GM18511 (cell line): ENCODE measurements around the gene RPUSD3.
"Not testable (repeated sequence)": the region's sequence is repeated elsewhere in the genome, so short reads cannot be mapped to it uniquely, and the experiment has no call there.

Experiments
- ATAC-seq: cut with Tn5 transposase; IDR thresholded peaks from one replicate; pipeline ENCODE4 v1.9.1; 2021; ENCODE audit warnings: mild to moderate bottlenecking, moderate library complexity; ENCODE audit not compliant: unreplicated experiment

Gene RPUSD3

GRCh38 chr3:9843715-9844438 is at the start of gene RPUSD3:
Gene RPUSD3, minus strand, starts transcription at chr3:9844008. Its CDS starts 18 bp downstream, at chr3:9843990.
- peak; percentile 99 for ATAC-seq

GRCh38 chr3:9891072-9891622 is 47.3 kb upstream of the RPUSD3 start:
- ATAC-seq = no peak

GRCh38 chr3:9890249-9891071 is 46.7 kb upstream of the RPUSD3 start, which contains the start of gene JAGN1:
Gene JAGN1, plus strand, starts transcription at chr3:9890610. Its CDS starts 113 bp downstream, at chr3:9890723.
- peak; percentile 87 for ATAC-seq

- no peak for ATAC-seq
Measured at GRCh38 chr3:9889405-9889804, 45.6 kb upstream of the RPUSD3 start.

- no peak for ATAC-seq
Measured at GRCh38 chr3:9888540-9888939, 44.7 kb upstream of the RPUSD3 start.

GRCh38 chr3:9887480-9887879 is 43.7 kb upstream of the RPUSD3 start:
- no peak for ATAC-seq

GRCh38 chr3:9886328-9886727 is 42.5 kb upstream of the RPUSD3 start:
- no peak for ATAC-seq

GRCh38 chr3:9884555-9885165 is 40.9 kb upstream of the RPUSD3 start:
- no peak for ATAC-seq

GRCh38 chr3:9883706-9884554 is 40.1 kb upstream of the RPUSD3 start:
- no peak for ATAC-seq

- ATAC-seq = no peak
Measured at GRCh38 chr3:9881441-9881840, 37.6 kb upstream of the RPUSD3 start.

- no peak for ATAC-seq
Measured at GRCh38 chr3:9879830-9880549, 36.2 kb upstream of the RPUSD3 start, which contains the start of gene CIDEC. Gene CIDEC, minus strand, starts transcription at chr3:9880253. Its CDS starts 1,767 bp downstream, at chr3:9878486.

GRCh38 chr3:9878700-9879099 is 34.9 kb upstream of the RPUSD3 start:
- no peak for ATAC-seq

- ATAC-seq = no peak
Measured at GRCh38 chr3:9876991-9877390, 33.2 kb upstream of the RPUSD3 start.

GRCh38 chr3:9876255-9876654 is 32.4 kb upstream of the RPUSD3 start:
- ATAC-seq = not testable (repeated sequence)

GRCh38 chr3:9875448-9875847 is 31.6 kb upstream of the RPUSD3 start:
- ATAC-seq = no peak

GRCh38 chr3:9872067-9872466 is 28.3 kb upstream of the RPUSD3 start:
- not testable (repeated sequence) for ATAC-seq

- no peak for ATAC-seq
Measured at GRCh38 chr3:9870978-9871377, 27.2 kb upstream of the RPUSD3 start.

GRCh38 chr3:9869955-9870354 is 26.1 kb upstream of the RPUSD3 start:
- no peak for ATAC-seq

- no peak for ATAC-seq
Measured at GRCh38 chr3:9867106-9867505, 23.3 kb upstream of the RPUSD3 start.

GRCh38 chr3:9866639-9867038 is 22.8 kb upstream of the RPUSD3 start:
- ATAC-seq = no peak
